IMR-90 (cell line): ENCODE results near the gene HAUS7.

Experiments
- BHLHE40 ChIP-seq: fragments of 150-350 bp; IDR thresholded peaks from 2 replicates; pipeline ENCODE4 v1.6.1; 2016; ENCODE audit warnings: mild to moderate bottlenecking, low read depth, low read length
- CEBPB ChIP-seq: IDR thresholded peaks from 2 replicates; pipeline ENCODE4 v1.6.1; 2012; ENCODE audit warnings: low read depth, low read length, improper control_type of control experiment
- CHD1 ChIP-seq: IDR thresholded peaks from 2 replicates; pipeline ENCODE4 v1.6.1; 2012; ENCODE audit warnings: low read depth, low read length, improper control_type of control experiment
- CTCF ChIP-seq: conservative IDR thresholded peaks from 2 replicates; pipeline ENCODE4 v1.5.1; 2012; ENCODE audit warnings: mild to moderate bottlenecking, low read depth, low read length, improper control_type of control experiment
- ELK1 ChIP-seq: fragments of 150-350 bp; IDR thresholded peaks from 2 replicates; pipeline ENCODE4 v1.6.1; 2016; ENCODE audit warnings: low read depth, mild to moderate bottlenecking, low read length, moderate library complexity, borderline replicate concordance
- FOS ChIP-seq: fragments of 150-350 bp; IDR thresholded peaks from 2 replicates; pipeline ENCODE4 v1.6.1; 2016; ENCODE audit warnings: low read depth, low read length
- MAFK ChIP-seq: IDR thresholded peaks from 2 replicates; pipeline ENCODE4 v1.6.1; 2012; ENCODE audit warnings: low read depth, low read length, improper control_type of control experiment
- MAZ ChIP-seq: IDR thresholded peaks from 2 replicates; pipeline ENCODE4 v1.6.1; 2012; ENCODE audit warnings: low read depth, mild to moderate bottlenecking, low read length, improper control_type of control experiment, moderate library complexity, borderline replicate concordance
- POLR2A ChIP-seq: IDR thresholded peaks from 2 replicates; pipeline ENCODE4 v1.6.1; 2012; ENCODE audit warnings: mild to moderate bottlenecking, low read depth, low read length
- RAD21 ChIP-seq: IDR thresholded peaks from 2 replicates; pipeline ENCODE4 v1.6.1; 2012; ENCODE audit warnings: low read length, improper control_type of control experiment
- RCOR1 ChIP-seq: IDR thresholded peaks from 2 replicates; pipeline ENCODE4 v1.6.1; 2012; ENCODE audit warnings: mild to moderate bottlenecking, low read length, improper control_type of control experiment; ENCODE audit not compliant: insufficient replicate concordance
- RFX5 ChIP-seq: IDR thresholded peaks from 2 replicates; pipeline ENCODE4 v1.8.0; 2012; ENCODE audit warnings: low read depth, mild to moderate bottlenecking, low read length, moderate library complexity
- SMC3 ChIP-seq: fragments of 150-350 bp; IDR thresholded peaks from 2 replicates; pipeline ENCODE4 v1.6.1; 2016; ENCODE audit warnings: low read depth, mild to moderate bottlenecking, antibody characterized with exemption, low read length, moderate library complexity
- USF2 ChIP-seq: fragments of 150-350 bp; IDR thresholded peaks from 2 replicates; pipeline ENCODE4 v1.6.1; 2017; ENCODE audit warnings: mild to moderate bottlenecking, antibody characterized with exemption, low read length, low read depth

GRCh38 chrX:153491918-153492317 is 21.5 kb upstream of the HAUS7 start:
- no peak for TF ChIP-seq CTCF
- TF ChIP-seq SMC3, result no peak
- no peak for TF ChIP-seq USF2
- TF ChIP-seq RAD21, result no peak
- no peak for TF ChIP-seq POLR2A
- TF ChIP-seq BHLHE40, result no peak
- no peak for TF ChIP-seq FOS
- no peak for TF ChIP-seq ELK1
- no peak for TF ChIP-seq RCOR1
- TF ChIP-seq MAZ, result no peak
- no peak for TF ChIP-seq MAFK
- no peak for TF ChIP-seq RFX5
- TF ChIP-seq CHD1, result no peak
- no peak for TF ChIP-seq CEBPB
